Naive B cell (primary cell): ENCODE results near the gene TMEM52B. TPM values are rescaled to one million over a fixed set of nuclear protein-coding genes. Genes with fewer than 3 reads are reported as not detected.
"Not testable (repeated sequence)": the region's sequence is repeated elsewhere in the genome, so short reads cannot be mapped to it uniquely, and the experiment has no call there.

ENCODE experiments used
- ATAC-seq, 2 donors: fragments of 150-1000 bp; cut with Tn5 transposase; 2 replicates each; pipeline ENCODE4 v1.10.0; 2021; ENCODE audit warnings: low read depth in 2 of 2, mild to moderate bottlenecking in 2 of 2, moderate library complexity in 2 of 2
- DNase-seq: peaks from one replicate; pipeline ENCODE4 v3.0.0; 2022
- H3K27ac Mint-ChIP-seq, 6 donors: one replicate each; pipeline ENCODE4 v1.8.0; 2020 to 2022; ENCODE audit warnings: mild to moderate bottlenecking in 6 of 6, mixed read lengths in 6 of 6, moderate library complexity in 5 of 6, inconsistent platforms in 2 of 6
- H3K27me3 Mint-ChIP-seq, 3 donors: one replicate each; pipeline ENCODE4 v1.8.0; 2021 to 2022; ENCODE audit warnings: mixed read lengths in 3 of 3, mild to moderate bottlenecking in 1 of 3
- H3K36me3 Mint-ChIP-seq, 2 donors: one replicate each; pipeline ENCODE4 v1.8.0; 2020 to 2022; ENCODE audit warnings: mixed read lengths in 2 of 2, inconsistent platforms in 1 of 2, mild to moderate bottlenecking in 1 of 2
- H3K4me1 Mint-ChIP-seq, 3 donors: one replicate each; pipeline ENCODE4 v1.8.0; 2020 to 2022; ENCODE audit warnings: mixed read lengths in 3 of 3, inconsistent platforms in 1 of 3, mild to moderate bottlenecking in 1 of 3, moderate library complexity in 1 of 3
- H3K4me3 Mint-ChIP-seq, 8 donors: one replicate each; pipeline ENCODE4 v1.8.0; 2020 to 2022; ENCODE audit warnings: mild to moderate bottlenecking in 8 of 8, mixed read lengths in 8 of 8, moderate library complexity in 8 of 8, inconsistent platforms in 2 of 8
- H3K9me3 Mint-ChIP-seq, 7 donors: one replicate each; pipeline ENCODE4 v1.8.0; 2020 to 2022; ENCODE audit warnings: mixed read lengths in 7 of 7, mild to moderate bottlenecking in 5 of 7, inconsistent platforms in 2 of 7, moderate library complexity in 1 of 7
- polyA plus RNA-seq, 6 donors: library from polyadenylated mRNA; unstranded; fragments of 300-500 nt; fragmentation: Illumina TruSeq; gene quantifications; one replicate each; pipeline ENCODE4 v1.2.3, GENCODE V29; 2021; ENCODE audit warnings: low read depth in 6 of 6

Gene TMEM52B
- polyA plus RNA-seq, 6 donors from 2014 or later: not detected

GRCh38 chr12:10220398-10221077 lies 41.7 kb downstream of the TMEM52B start:
- no peak overlapping the region for H3K4me3 Mint-ChIP-seq
- H3K27ac Mint-ChIP-seq: no peak overlapping the region
- DNase-seq: no peak
- H3K36me3 Mint-ChIP-seq: no peaks in the 10 kb centered on the region
- peaks cover 7 to 11% (median 9%) of the 10 kb centered on the region in 3 donors for H3K27me3 Mint-ChIP-seq
- no peaks in the 10 kb centered on the region for H3K9me3 Mint-ChIP-seq
- ATAC-seq: no peak
- no peaks in the 10 kb centered on the region for H3K4me1 Mint-ChIP-seq

- peaks cover 0 to 4% (median 0%) of the 10 kb centered on the region in 3 donors for H3K4me1 Mint-ChIP-seq
- no peak for ATAC-seq
- DNase-seq: no peak
- peaks cover 7 to 9% (median 7%) of the 10 kb centered on the region in 3 donors for H3K27me3 Mint-ChIP-seq
- H3K4me3 Mint-ChIP-seq: no peak overlapping the region
- no peaks in the 10 kb centered on the region for H3K36me3 Mint-ChIP-seq
- no peaks in the 10 kb centered on the region for H3K9me3 Mint-ChIP-seq
- H3K27ac Mint-ChIP-seq: no peak overlapping the region
These were observed 43.0 kb downstream of the TMEM52B start for GRCh38 chr12:10221846-10222245.

GRCh38 chr12:10223208-10223607 lies 44.4 kb downstream of the TMEM52B start:
- H3K4me3 Mint-ChIP-seq: no peak overlapping the region
- H3K27me3 Mint-ChIP-seq: peaks cover 7 to 9% (median 7%) of the 10 kb centered on the region in 3 donors
- ATAC-seq (no peak), DNase-seq (no peak)
- H3K9me3 Mint-ChIP-seq: no peaks in the 10 kb centered on the region
- peaks cover 4 to 12% (median 10%) of the 10 kb centered on the region in 3 donors for H3K4me1 Mint-ChIP-seq
- H3K27ac Mint-ChIP-seq: peak overlapping the region in 1 of 6 donors; percentile 31
- no peaks in the 10 kb centered on the region for H3K36me3 Mint-ChIP-seq

GRCh38 chr12:10225426-10225825 lies 46.6 kb downstream of the TMEM52B start:
- H3K4me3 Mint-ChIP-seq: peak overlapping the region in 1 of 8 donors; percentile 52
- not testable (repeated sequence) for H3K36me3 Mint-ChIP-seq, DNase-seq, H3K27ac Mint-ChIP-seq, H3K27me3 Mint-ChIP-seq, H3K9me3 Mint-ChIP-seq, ATAC-seq
- peaks cover 4 to 12% (median 10%) of the 10 kb centered on the region in 3 donors for H3K4me1 Mint-ChIP-seq

- H3K4me1 Mint-ChIP-seq: peaks cover 4 to 12% (median 10%) of the 10 kb centered on the region in 3 donors
- H3K4me3 Mint-ChIP-seq: peak overlapping the region in 1 of 8 donors; percentile 4
- no peak overlapping the region for H3K27ac Mint-ChIP-seq
- H3K36me3 Mint-ChIP-seq: no peaks in the 10 kb centered on the region
- H3K9me3 Mint-ChIP-seq: no peaks in the 10 kb centered on the region
- no peak for ATAC-seq
- H3K27me3 Mint-ChIP-seq: peaks cover 5 to 7% (median 7%) of the 10 kb centered on the region in 3 donors
- DNase-seq: no peak
These were observed 47.3 kb downstream of the TMEM52B start for GRCh38 chr12:10226086-10226485.

GRCh38 chr12:10226731-10227130 lies 47.9 kb downstream of the TMEM52B start:
- H3K9me3 Mint-ChIP-seq: no peaks in the 10 kb centered on the region
- H3K27ac Mint-ChIP-seq: no peak overlapping the region
- ATAC-seq (no peak), DNase-seq (no peak)
- no peaks in the 10 kb centered on the region for H3K36me3 Mint-ChIP-seq
- peaks cover 2 to 5% (median 3%) of the 10 kb centered on the region in 3 donors for H3K27me3 Mint-ChIP-seq
- peaks cover 4 to 12% (median 10%) of the 10 kb centered on the region in 3 donors for H3K4me1 Mint-ChIP-seq
- peak overlapping the region in 2 of 8 donors; percentile 17 to 29 for H3K4me3 Mint-ChIP-seq

GRCh38 chr12:10227648-10228047 lies 48.8 kb downstream of the TMEM52B start:
- Mint-ChIP-seq H3K27ac (peak overlapping the region in 1 of 6 donors; percentile 10), H3K9me3 (no peaks in the 10 kb centered on the region), H3K4me3 (peak overlapping the region in 1 of 8 donors; percentile 57), H3K36me3 (no peaks in the 10 kb centered on the region), H3K27me3 (peaks cover 0 to 5% (median 0%) of the 10 kb centered on the region in 3 donors), H3K4me1 (peaks cover 4 to 12% (median 10%) of the 10 kb centered on the region in 3 donors)
- no peak for DNase-seq
- ATAC-seq: peak; percentile 20 to 32

- peaks cover 6 to 14% of the 10 kb centered on the region in 2 donors for H3K36me3 Mint-ChIP-seq
- DNase-seq (no peak), ATAC-seq (no peak)
- peaks cover 0 to 4% (median 0%) of the 10 kb centered on the region in 3 donors for H3K4me1 Mint-ChIP-seq
- H3K4me3 Mint-ChIP-seq: no peak overlapping the region
- no peak overlapping the region for H3K27ac Mint-ChIP-seq
- H3K27me3 Mint-ChIP-seq: peaks cover 0 to 11% (median 5%) of the 10 kb centered on the region in 3 donors
- H3K9me3 Mint-ChIP-seq: peaks cover 5 to 24% (median 21%) of the 10 kb centered on the region in 7 donors
These were observed 55.7 kb downstream of the TMEM52B start for GRCh38 chr12:10234562-10234961.

- DNase-seq (peak; percentile 32), ATAC-seq (peak; percentile 40 to 67)
- peaks cover 6 to 14% of the 10 kb centered on the region in 2 donors for H3K36me3 Mint-ChIP-seq
- peaks cover 8 to 19% (median 18%) of the 10 kb centered on the region in 3 donors for H3K27me3 Mint-ChIP-seq
- peaks cover 0 to 4% (median 0%) of the 10 kb centered on the region in 3 donors for H3K4me1 Mint-ChIP-seq
- H3K4me3 Mint-ChIP-seq: no peak overlapping the region
- H3K27ac Mint-ChIP-seq: no peak overlapping the region
- peaks cover 5 to 24% (median 21%) of the 10 kb centered on the region in 7 donors for H3K9me3 Mint-ChIP-seq
These were observed 57.2 kb downstream of the TMEM52B start for GRCh38 chr12:10235761-10236631.

GRCh38 chr12:10236720-10237119 lies 57.9 kb downstream of the TMEM52B start:
- DNase-seq (no peak), ATAC-seq (no peak)
- Mint-ChIP-seq H3K36me3 (peaks cover 6 to 14% of the 10 kb centered on the region in 2 donors), H3K4me1 (peaks cover 0 to 4% (median 0%) of the 10 kb centered on the region in 3 donors), H3K27me3 (peaks cover 10 to 24% (median 21%) of the 10 kb centered on the region in 3 donors), H3K9me3 (peaks cover 5 to 24% (median 21%) of the 10 kb centered on the region in 7 donors), H3K27ac (no peak overlapping the region), H3K4me3 (no peak overlapping the region)

- Mint-ChIP-seq H3K27ac (no peak overlapping the region), H3K4me1 (peaks cover 3 to 8% (median 5%) of the 10 kb centered on the region in 3 donors), H3K36me3 (peaks cover 6 to 14% of the 10 kb centered on the region in 2 donors), H3K9me3 (peaks cover 5 to 23% (median 18%) of the 10 kb centered on the region in 7 donors), H3K27me3 (peaks cover 16 to 34% (median 30%) of the 10 kb centered on the region in 3 donors), H3K4me3 (no peak overlapping the region)
- no peak for DNase-seq
- ATAC-seq: no peak
These were observed 59.7 kb downstream of the TMEM52B start for GRCh38 chr12:10238526-10238925.

GRCh38 chr12:10241290-10241689 lies 62.5 kb downstream of the TMEM52B start:
- peaks cover 16 to 30% (median 30%) of the 10 kb centered on the region in 3 donors for H3K27me3 Mint-ChIP-seq
- H3K36me3 Mint-ChIP-seq: no peaks in the 10 kb centered on the region
- no peak overlapping the region for H3K4me3 Mint-ChIP-seq

More at GRCh38 chr12:10241290-10241689, 62.5 kb downstream of the TMEM52B start:
- H3K27ac Mint-ChIP-seq: no peak overlapping the region
- DNase-seq (no peak), ATAC-seq (no peak)
- peaks cover 8 to 11% (median 9%) of the 10 kb centered on the region in 3 donors for H3K4me1 Mint-ChIP-seq
- no peaks in the 10 kb centered on the region for H3K9me3 Mint-ChIP-seq
